Caco-2 (cell line): ENCODE measurements around the gene FADS3. TPM values are rescaled to one million over a fixed set of nuclear protein-coding genes. Genes with fewer than 3 reads are reported as not detected.

ENCODE experiments used
- BruUV-seq: library from RNA; stranded (reverse); fragments of 400-500 nt; replicated peaks from 2 replicates; lab custom pipeline; 2021; lab: Mats Ljungman, UMichigan
- CTCF ChIA-PET: fragments of 300-600 bp; sonication (Branson Sonifier 250); formaldehyde crosslinking; loops from one replicate; lab custom pipeline; 2022; ENCODE audit warnings: antibody characterized with exemption; lab: Charles Lee
- POLR2A ChIA-PET: fragments of 300-600 bp; sonication (Branson Sonifier 250); formaldehyde crosslinking; loops from one replicate; lab custom pipeline; 2022; ENCODE audit warnings: antibody characterized with exemption; lab: Charles Lee
- DNase-seq, 2 experiments: peaks; one replicate each; pipeline versions ENCODE4 v3.0.0 to v3.0.0-alpha.2; 2020 to 2022
- H3K27me3 ChIP-seq: replicated peaks from 2 replicates; pipeline ENCODE4 v1.6.0; 2011; ENCODE audit warnings: low read length; ENCODE audit not compliant: control insufficient read depth, insufficient read depth
- H3K36me3 ChIP-seq: 2 replicates; pipeline ENCODE4 v1.5.1; 2011; ENCODE audit warnings: low read length; ENCODE audit not compliant: control insufficient read depth, insufficient read depth
- H3K4me1 ChIP-seq: fragments of 250-450 bp; sonication (Bioruptor Pico); 2 replicates; pipeline ENCODE4 v1.5.1; 2020; ENCODE audit warnings: mild to moderate bottlenecking
- H3K4me3 ChIP-seq: 2 replicates; pipeline ENCODE4 v1.5.1; 2011; ENCODE audit warnings: low read depth, mild to moderate bottlenecking, control low read depth, low read length
- H3K9me3 ChIP-seq: fragments of 250-450 bp; sonication (Bioruptor Pico); 2 replicates; pipeline ENCODE4 v1.5.1; 2020; ENCODE audit warnings: mild to moderate bottlenecking, moderate library complexity
- H3K27ac Mint-ChIP-seq: one replicate; pipeline ENCODE4 v1.8.0; 2022; ENCODE audit warnings: mixed read lengths; ENCODE audit not compliant: unreplicated experiment
- H3K27me3 Mint-ChIP-seq: one replicate; pipeline ENCODE4 v1.8.0; 2022; ENCODE audit warnings: mixed read lengths; ENCODE audit not compliant: insufficient read depth, unreplicated experiment
- H3K36me3 Mint-ChIP-seq: one replicate; pipeline ENCODE4 v1.8.0; 2022; ENCODE audit warnings: mild to moderate bottlenecking, mixed read lengths; ENCODE audit not compliant: insufficient read depth, unreplicated experiment
- H3K4me1 Mint-ChIP-seq: one replicate; pipeline ENCODE4 v1.8.0; 2022; ENCODE audit warnings: low read depth, mixed read lengths; ENCODE audit not compliant: unreplicated experiment
- H3K4me3 Mint-ChIP-seq: one replicate; pipeline ENCODE4 v1.8.0; 2022; ENCODE audit warnings: mild to moderate bottlenecking, moderate library complexity, mixed read lengths; ENCODE audit not compliant: unreplicated experiment
- H3K9me3 Mint-ChIP-seq: one replicate; pipeline ENCODE4 v1.8.0; 2022; ENCODE audit warnings: mixed read lengths; ENCODE audit not compliant: unreplicated experiment
- intact Hi-C: fragments of 100-400 bp; cut with micrococcal nuclease; formaldehyde crosslinking; loops from one replicate; pipeline ENCODE4 v1.10.0; 2022; ENCODE audit not compliant: unreplicated experiment
- total RNA-seq: library from RNA; stranded (reverse); gene quantifications from 2 replicates; pipeline ENCODE4 v1.2.3, GENCODE V29; 2022
- TF ChIP-seq, protein P1 (sequence below), 2 experiments: fragments of 200-600 bp in 1 of 2; IDR thresholded peaks; 1 replicate in 1 of 2; 2 replicates in 1 of 2; pipeline versions ENCODE4 v1.5.1 to v1.8.0; 2011 to 2022; ENCODE audit warnings: antibody characterized with exemption in 1 of 2, control low read depth in 1 of 2, inconsistent platforms in 1 of 2, low read depth in 1 of 2, low read length in 1 of 2, mild to moderate bottlenecking in 1 of 2, moderate library complexity in 1 of 2; ENCODE audit not compliant: insufficient read depth in 1 of 2, severe bottlenecking in 1 of 2, unreplicated experiment in 1 of 2

The FADS3 gene
- total RNA-seq, 1 experiment from 2014 or later = 32.7 TPM

- intact Hi-C loops = no loop called here
These were observed 14.6 kb upstream of the FADS3 start for GRCh38 chr11:61905801-61906521.

DNA sequence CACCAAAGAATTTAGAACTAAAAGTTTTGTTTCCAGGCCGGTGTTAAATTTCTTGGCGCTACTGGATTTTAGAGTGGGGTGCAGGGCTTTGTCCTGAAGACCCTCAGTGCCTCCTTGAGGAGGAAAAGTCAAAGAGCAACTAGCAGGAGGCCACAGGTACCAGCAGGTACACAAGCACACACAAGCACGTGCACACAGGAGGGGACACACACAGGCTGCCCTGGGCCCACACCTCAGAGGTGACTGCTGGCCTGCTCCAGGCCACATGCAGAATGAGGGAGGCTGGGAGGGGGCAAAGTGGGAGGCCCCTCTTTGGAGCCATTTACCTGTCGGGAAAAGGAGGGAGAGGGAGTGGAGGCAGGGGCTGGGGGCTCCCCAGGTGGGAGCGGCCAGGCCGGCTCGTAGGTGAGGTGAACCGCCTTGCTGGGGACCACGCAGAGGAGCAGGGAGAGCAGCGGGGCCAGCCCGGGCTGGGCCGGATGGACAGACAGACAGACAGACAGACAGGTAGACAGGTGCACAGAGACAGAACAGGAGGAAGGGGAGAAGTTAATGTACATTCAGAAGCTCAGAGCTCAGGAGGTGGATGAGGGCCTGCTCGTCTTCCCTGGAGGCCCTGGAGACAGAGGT is 13.8 kb upstream of the FADS3 start:
- no peaks in the 10 kb centered on the region for H3K27me3 ChIP-seq
- H3K27ac Mint-ChIP-seq = no peak overlapping the region
- no peaks in the 10 kb centered on the region for H3K9me3 ChIP-seq
- ChIA-PET CTCF (interaction anchor here (1.6 to 2.8 kb wide), 3 partner anchors 18 to 44 kb away, joined by 4 to 12 read pairs (median 4); partner anchors contain the start of gene BEST1), POLR2A (interaction anchor here (0.6 kb wide), 1 partner anchor 17 kb away, joined by 3 read pairs; no protein-coding TSS in a partner anchor)
- no peak overlapping the region for H3K4me3 ChIP-seq
- DNase-seq = no peak
- H3K36me3 ChIP-seq = no peaks in the 10 kb centered on the region
- no peak overlapping the region for H3K4me3 Mint-ChIP-seq
- H3K36me3 Mint-ChIP-seq = no peaks in the 10 kb centered on the region
- H3K4me1 ChIP-seq = no peaks in the 10 kb centered on the region
- H3K9me3 Mint-ChIP-seq = no peaks in the 10 kb centered on the region
- no peaks in the 10 kb centered on the region for H3K27me3 Mint-ChIP-seq
- intact Hi-C loops = no loop called here
- TF ChIP-seq, protein P1, sequence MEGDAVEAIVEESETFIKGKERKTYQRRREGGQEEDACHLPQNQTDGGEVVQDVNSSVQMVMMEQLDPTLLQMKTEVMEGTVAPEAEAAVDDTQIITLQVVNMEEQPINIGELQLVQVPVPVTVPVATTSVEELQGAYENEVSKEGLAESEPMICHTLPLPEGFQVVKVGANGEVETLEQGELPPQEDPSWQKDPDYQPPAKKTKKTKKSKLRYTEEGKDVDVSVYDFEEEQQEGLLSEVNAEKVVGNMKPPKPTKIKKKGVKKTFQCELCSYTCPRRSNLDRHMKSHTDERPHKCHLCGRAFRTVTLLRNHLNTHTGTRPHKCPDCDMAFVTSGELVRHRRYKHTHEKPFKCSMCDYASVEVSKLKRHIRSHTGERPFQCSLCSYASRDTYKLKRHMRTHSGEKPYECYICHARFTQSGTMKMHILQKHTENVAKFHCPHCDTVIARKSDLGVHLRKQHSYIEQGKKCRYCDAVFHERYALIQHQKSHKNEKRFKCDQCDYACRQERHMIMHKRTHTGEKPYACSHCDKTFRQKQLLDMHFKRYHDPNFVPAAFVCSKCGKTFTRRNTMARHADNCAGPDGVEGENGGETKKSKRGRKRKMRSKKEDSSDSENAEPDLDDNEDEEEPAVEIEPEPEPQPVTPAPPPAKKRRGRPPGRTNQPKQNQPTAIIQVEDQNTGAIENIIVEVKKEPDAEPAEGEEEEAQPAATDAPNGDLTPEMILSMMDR (IDR thresholded peaks at IDR 0.05; ENCODE audit: insufficient read depth in 1 of 2, low read depth in 1 of 2, low read length in 1 of 2, severe bottlenecking in 1 of 2, unreplicated experiment in 1 of 2) = no peak
- no TSS peak for BruUV-seq
- H3K4me1 Mint-ChIP-seq = no peaks in the 10 kb centered on the region

More at GRCh38 chr11:61905801-61906521, 14.6 kb upstream of the FADS3 start:
- TF ChIP-seq, protein P1 (IDR thresholded peaks at IDR 0.05; ENCODE audit: insufficient read depth in 1 of 2, low read depth in 1 of 2, low read length in 1 of 2, severe bottlenecking in 1 of 2, unreplicated experiment in 1 of 2) = no peak
- Histone ChIP-seq H3K4me1 (no peaks in the 10 kb centered on the region), H3K9me3 (no peaks in the 10 kb centered on the region), H3K4me3 (no peak overlapping the region), H3K36me3 (no peaks in the 10 kb centered on the region), H3K27me3 (no peaks in the 10 kb centered on the region)
- no peak for DNase-seq
- Mint-ChIP-seq H3K27ac (no peak overlapping the region), H3K9me3 (no peaks in the 10 kb centered on the region), H3K36me3 (no peaks in the 10 kb centered on the region), H3K4me3 (no peak overlapping the region), H3K4me1 (no peaks in the 10 kb centered on the region), H3K27me3 (no peaks in the 10 kb centered on the region)
- no TSS peak for BruUV-seq
- CTCF ChIA-PET = interaction anchor here (1.6 kb wide), 1 partner anchor 18 kb away, joined by 4 read pairs; no protein-coding TSS in a partner anchor
- POLR2A ChIA-PET = interaction anchor here (0.6 kb wide), 1 partner anchor 16 kb away, joined by 3 read pairs; no protein-coding TSS in a partner anchor

DNA sequence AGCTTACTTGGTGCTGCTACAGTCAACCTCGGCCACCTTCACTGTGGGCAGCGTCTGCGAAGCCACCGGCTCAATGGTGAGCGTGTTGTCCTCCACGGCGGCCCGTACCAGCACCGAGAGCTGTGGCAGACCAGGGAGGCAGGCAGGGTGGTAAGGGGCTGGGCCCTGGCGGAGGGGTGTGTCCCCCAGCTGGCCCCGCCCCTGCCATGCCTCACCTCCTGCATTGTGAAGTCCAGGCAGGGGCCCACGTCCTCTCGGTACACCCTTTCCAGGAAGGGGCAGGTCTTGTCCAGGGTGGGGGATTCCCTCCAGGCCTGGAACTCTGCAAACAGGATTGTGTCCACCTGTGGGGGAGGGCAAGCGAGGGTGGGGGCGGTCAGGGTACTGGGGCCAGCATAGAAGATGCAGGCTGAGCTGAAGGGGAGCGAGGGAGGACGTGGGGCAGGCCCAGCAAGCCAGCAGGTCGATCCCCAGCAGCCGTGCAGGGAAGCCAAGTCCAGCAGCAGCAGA is 13.2 kb upstream of the FADS3 start:
- no peak for DNase-seq
- no peak overlapping the region for H3K27ac Mint-ChIP-seq
- H3K9me3 Mint-ChIP-seq = no peaks in the 10 kb centered on the region
- ChIA-PET CTCF (interaction anchor here (1.6 to 2.8 kb wide), 3 partner anchors 19 to 45 kb away, joined by 4 to 12 read pairs (median 4); partner anchors contain the start of gene BEST1), POLR2A (no interaction called here)
- H3K4me3 Mint-ChIP-seq = no peak overlapping the region
- no TSS peak for BruUV-seq
- no peaks in the 10 kb centered on the region for H3K27me3 ChIP-seq
- no peaks in the 10 kb centered on the region for H3K4me1 Mint-ChIP-seq
- no peaks in the 10 kb centered on the region for H3K36me3 ChIP-seq
- H3K9me3 ChIP-seq = no peaks in the 10 kb centered on the region
- TF ChIP-seq, protein P1 (IDR thresholded peaks at IDR 0.05; ENCODE audit: insufficient read depth in 1 of 2, low read depth in 1 of 2, low read length in 1 of 2, severe bottlenecking in 1 of 2, unreplicated experiment in 1 of 2) = no peak
- no peaks in the 10 kb centered on the region for H3K27me3 Mint-ChIP-seq
- intact Hi-C loops = no loop called here
- no peaks in the 10 kb centered on the region for H3K4me1 ChIP-seq
- H3K36me3 Mint-ChIP-seq = no peaks in the 10 kb centered on the region
- H3K4me3 ChIP-seq = no peak overlapping the region
